K562 (cell line): ENCODE results near the gene RMND5A. TPM values are rescaled to one million over a fixed set of nuclear protein-coding genes. Genes with fewer than 3 reads are reported as not detected.

Experiments
- ATAC-seq: fragments of 200-7000 bp; cut with Tn5 transposase; 3 replicates; pipeline ENCODE4 v1.9.1; 2020; ENCODE audit warnings: moderate library complexity
- BruUV-seq: library from RNA; stranded (reverse); fragments of 400-500 nt; replicated peaks from 2 replicates; lab custom pipeline; 2021; lab: Mats Ljungman, UMichigan
- CTCF ChIA-PET: fragments of 300-600 bp; formaldehyde crosslinking; extraction: SDS; loops from one replicate; lab custom pipeline; 2021; ENCODE audit warnings: low intra/inter-chr PET ratio; lab: Yijun Ruan, JAX
- POLR2A ChIA-PET: fragments of 300-600, 350-650 bp; sonication (Branson Sonifier 250); formaldehyde crosslinking; extraction: SDS; loops from one replicate; lab custom pipeline; 2021; ENCODE audit warnings: antibody characterized with exemption, inconsistent platforms; lab: Yijun Ruan, JAX
- DNase-seq, 4 experiments: peaks; one replicate each; pipeline versions ENCODE4 v3.0.0 to v3.0.0-alpha.2; 2011 to 2018; ENCODE audit warnings: low spot score in 3 of 4, mixed read lengths in 3 of 4; ENCODE audit errors: extremely low read depth in 1 of 4
- FAIRE-seq: peaks from 2 replicates; lab custom pipeline; 2011; peaks lifted over from hg19 to GRCh38; lab: Jason Lieb, UNC
- H2AFZ ChIP-seq: 2 replicates; pipeline ENCODE4 v1.6.0; 2011; ENCODE audit warnings: low read depth, low read length, control low read depth, inconsistent platforms
- H3K27ac ChIP-seq: fragments of 200-600 bp; 3 replicates; pipeline ENCODE4 v1.8.0; 2011; ENCODE audit warnings: low read depth, mild to moderate bottlenecking, control low read depth, inconsistent platforms, low read length, moderate library complexity, mixed read lengths; ENCODE audit errors: extremely low read depth
- H3K27me3 ChIP-seq, 2 experiments: fragments of 300-600 bp in 1 of 2; 2 replicates in 1 of 2; 3 replicates in 1 of 2; pipeline versions ENCODE4 v1.6.0 to v1.8.0; 2011; ENCODE audit warnings: inconsistent platforms in 2 of 2, low read length in 2 of 2, mild to moderate bottlenecking in 1 of 2, mixed read lengths in 1 of 2, moderate library complexity in 1 of 2; ENCODE audit not compliant: control insufficient read depth in 2 of 2, insufficient read depth in 2 of 2
- H3K36me3 ChIP-seq: fragments of 300-600 bp; 3 replicates; pipeline ENCODE4 v1.8.0; 2011; ENCODE audit warnings: mild to moderate bottlenecking, low read length, inconsistent platforms; ENCODE audit not compliant: control insufficient read depth, insufficient read depth
- H3K4me1 ChIP-seq, 2 experiments: fragments of 200-600 bp in 1 of 2; replicated peaks in 1 of 2; 2 replicates in 1 of 2; 3 replicates in 1 of 2; pipeline versions ENCODE4 v1.5.1 to v1.8.0; 2011; ENCODE audit warnings: inconsistent platforms in 2 of 2, low read length in 2 of 2, mild to moderate bottlenecking in 1 of 2, mixed read lengths in 1 of 2, moderate library complexity in 1 of 2; ENCODE audit not compliant: control insufficient read depth in 2 of 2, insufficient read depth in 2 of 2
- H3K4me2 ChIP-seq: 2 replicates; pipeline ENCODE4 v1.6.1; 2011; ENCODE audit warnings: low read length, control low read depth, inconsistent platforms, mixed read lengths; ENCODE audit not compliant: insufficient read depth
- H3K4me3 ChIP-seq: fragments of 200-600 bp; sonication (generic), shearing (Covaris generic); 2 replicates; pipeline ENCODE4 v1.5.1; 2016; ENCODE audit warnings: control low read depth, inconsistent platforms
- H3K79me2 ChIP-seq: fragments of 200-600 bp; 3 replicates; pipeline ENCODE4 v1.8.0; 2011; ENCODE audit warnings: low read length, inconsistent platforms; ENCODE audit not compliant: control insufficient read depth, insufficient read depth
- H3K9ac ChIP-seq, 2 experiments: 2 replicates each; pipeline versions ENCODE4 v1.6.0 to v1.6.1; 2011; ENCODE audit warnings: low read depth in 2 of 2, low read length in 2 of 2, control low read depth in 1 of 2, inconsistent platforms in 1 of 2, mild to moderate bottlenecking in 1 of 2, mixed read lengths in 1 of 2; ENCODE audit not compliant: insufficient read depth in 1 of 2
- H3K9me1 ChIP-seq: one replicate; pipeline ENCODE4 v1.6.0; 2011; ENCODE audit warnings: inconsistent platforms, mild to moderate bottlenecking, low read length, moderate library complexity; ENCODE audit not compliant: control insufficient read depth, insufficient read depth
- H3K9me3 ChIP-seq: replicated peaks from 2 replicates; pipeline ENCODE4 v1.5.1; 2011; ENCODE audit warnings: low read depth, low read length, inconsistent platforms; ENCODE audit not compliant: control insufficient read depth, insufficient read depth
- H4K20me1 ChIP-seq: replicated peaks from 2 replicates; pipeline ENCODE4 v1.6.1; 2011; ENCODE audit warnings: low read length, inconsistent platforms, mixed read lengths; ENCODE audit not compliant: control insufficient read depth, insufficient read depth
- ATF1 ChIP-seq, 2 experiments: fragments of 450-650 bp in 1 of 2; IDR thresholded peaks; 2 replicates each; pipeline ENCODE4 v1.6.1; 2016; ENCODE audit warnings: missing compliant biosample characterization in 1 of 2, missing genetic modification characterization in 1 of 2
- ATF7 ChIP-seq: fragments of 450-650 bp; IDR thresholded peaks from 2 replicates; pipeline ENCODE4 v1.7.1; 2014; ENCODE audit warnings: mild to moderate bottlenecking, moderate library complexity
- CGGBP1 ChIP-seq: fragments of 250-450 bp; sonication (Bioruptor Pico); IDR thresholded peaks from 2 replicates; pipeline ENCODE4 v1.9.0; 2021; ENCODE audit warnings: mild to moderate bottlenecking
- CHD1 ChIP-seq: fragments of 200-600 bp; sonication (generic); IDR thresholded peaks from one replicate; pipeline ENCODE4 v1.6.1; 2012; ENCODE audit warnings: mild to moderate bottlenecking, moderate library complexity, low read length, inconsistent platforms
- PRDM10 ChIP-seq: fragments of 450-650 bp; IDR thresholded peaks from 2 replicates; pipeline ENCODE4 v1.6.1; 2018; ENCODE audit not compliant: partially characterized antibody
- REST ChIP-seq, 2 experiments: fragments of 450-650 bp; formaldehyde crosslinking in 1 of 2; IDR thresholded peaks; 2 replicates each; pipeline versions ENCODE4 v1.4.0 to v1.6.1; 2014 to 2020; ENCODE audit warnings: mild to moderate bottlenecking in 2 of 2, borderline replicate concordance in 1 of 2, low read depth in 1 of 2
- ZEB2 ChIP-seq: fragments of 450-650 bp; IDR thresholded peaks from 2 replicates; pipeline ENCODE4 v1.6.1; 2016
- ZFPM2 ChIP-seq: fragments of 250-450 bp; sonication (Bioruptor Pico); IDR thresholded peaks from 2 replicates; pipeline ENCODE4 v1.5.1; 2022; ENCODE audit warnings: mild to moderate bottlenecking
- WGBS: fragments of 100-300 bp; shearing (Covaris generic); methylation state at CpG from one replicate; pipeline ENCODE4 v1.1.6; 2016; ENCODE audit warnings: low coverage, mixed read lengths; ENCODE audit not compliant: insufficient coverage; ENCODE audit errors: missing lambda C conversion rate; 5-methylcytosine and 5-hydroxymethylcytosine counted together
- in situ Hi-C: fragments of 300-500 bp; cut with MboI; formaldehyde crosslinking; loops from 4 replicates; pipeline ENCODE4 v1.15.0; 2018; ENCODE audit warnings: inconsistent platforms, mixed read lengths
- intact Hi-C: fragments of 100-400 bp; cut with micrococcal nuclease; formaldehyde crosslinking; loops from 2 replicates; pipeline ENCODE4 v1.14.2; 2022
- polyA plus RNA-seq, 8 experiments: library from polyadenylated mRNA; depleted of rRNA in 4 of 8; stranded (reverse) in 5 of 8; unstranded in 3 of 8; fragments of >200 nt; fragmentation: Nextera tagmentation in 2 of 8; fragmentation: Illumina TruSeq in 1 of 8; extraction: Ambion mirVana in 2 of 8; extraction: Trizol in 1 of 8; gene quantifications; 2 replicates each; pipeline versions ENCODE4 v1.2.1 to v1.2.3, GENCODE V29; 2011 to 2014; ENCODE audit warnings: inconsistent platforms in 1 of 8, missing spikeins in 1 of 8
- total RNA-seq, 7 experiments: library from RNA; depleted of rRNA in 6 of 7; stranded (reverse); fragments of >200 nt in 6 of 7; fragmentation: Illumina TruSeq in 2 of 7; extraction: Trizol in 2 of 7; gene quantifications; 2 replicates each; pipeline versions ENCODE4 v1.2.1 to v1.2.3, GENCODE V29; 2011 to 2021; ENCODE audit warnings: low replicate concordance in 1 of 7

The RMND5A gene
- total and polyA plus RNA-seq, 9 of the 15 experiments (the other 6 are each of a cell fraction or from before 2014, with no cell fraction given), result 13.2 to 43.5 (median 34.1) TPM

GRCh38 chr2:86786001-86786536 lies 66.0 kb downstream of the RMND5A start:
- H3K36me3 ChIP-seq, result no peaks in the 10 kb centered on the region
- peak overlapping the region; percentile 18; the same call in 1 of the 2 replicates for H2AFZ ChIP-seq
- peak overlapping the region in 1 of 2 experiments; percentile 45; a peak in 1 of 4 replicates for H3K9ac ChIP-seq
- no peak overlapping the region; the same call in 1 of the 2 replicates for H3K4me2 ChIP-seq
- CTCF ChIA-PET, result no interaction called here
- H3K79me2 ChIP-seq, result no peaks in the 10 kb centered on the region
- WGBS, result 2% methylated on average over 10 of the region's 10 CpGs
- H3K4me1 ChIP-seq, result peaks cover 0 to 17% of the 10 kb centered on the region in 2 experiments; a peak in 3 of 5 replicates
- no peak overlapping the region for H3K4me3 ChIP-seq
- in situ Hi-C loops, result no loop called here
- DNase-seq (no peak), FAIRE-seq (no peak), ATAC-seq (peak; percentile 26)
- no TSS peak for BruUV-seq
- no peaks in the 10 kb centered on the region for H4K20me1 ChIP-seq
- H3K27me3 ChIP-seq, result peaks cover 22 to 48% of the 10 kb centered on the region in 2 experiments; a peak in 4 of 5 replicates
- peaks cover 4% of the 10 kb centered on the region for H3K9me1 ChIP-seq
- POLR2A ChIA-PET, result no interaction called here
- no peak overlapping the region for H3K27ac ChIP-seq
- intact Hi-C loops, result no loop called here
- H3K9me3 ChIP-seq, result no peaks in the 10 kb centered on the region
- TF ChIP-seq ZFPM2 (CRISPR knock-in tag), result no peak
- TF ChIP-seq ATF7, result peak; percentile 57; the same call in 1 of the 2 replicates
- no peak for TF ChIP-seq PRDM10
- TF ChIP-seq CHD1, result no peak
- TF ChIP-seq ZEB2, result no peak
- TF ChIP-seq REST (IDR thresholded peaks at IDR 0.05; ENCODE audit: borderline replicate concordance), result peak; percentile 31; the same call in 1 of the 2 replicates
- TF ChIP-seq REST (CRISPR knock-in tag; IDR thresholded peaks at IDR 0.05; ENCODE audit: low read depth), result no peak
- no peak for TF ChIP-seq ATF1 (CRISPR knock-in tag; IDR thresholded peaks at IDR 0.05)
- peak; percentile 50; the same call in 1 of the 2 replicates for TF ChIP-seq ATF1 (tag; IDR thresholded peaks at IDR 0.05)
- no peak for TF ChIP-seq CGGBP1 (CRISPR knock-in tag)
